Mucosa of descending colon (tissue), 3 donors: ENCODE measurements around the gene MSANTD1. TPM values are rescaled to one million over a fixed set of nuclear protein-coding genes. Genes with fewer than 3 reads are reported as not detected.

ENCODE experiments used
- ATAC-seq: fragments of 200-7000 bp; cut with Tn5 transposase; one replicate; pipeline ENCODE4 v1.9.1; 2020; ENCODE audit warnings: mild to moderate bottlenecking, moderate library complexity
- DNase-seq, 3 donors: peaks; one replicate each; pipeline ENCODE4 v3.0.0-alpha.2; 2020
- H3K36me3 ChIP-seq: fragments of 200-600 bp; one replicate; pipeline ENCODE4 v1.8.0; 2021; ENCODE audit warnings: low read depth, mild to moderate bottlenecking
- H3K4me1 ChIP-seq: fragments of 200-600 bp; one replicate; pipeline ENCODE4 v1.8.0; 2021; ENCODE audit warnings: low read depth, mild to moderate bottlenecking
- H3K4me3 ChIP-seq: fragments of 200-600 bp; one replicate; pipeline ENCODE4 v1.8.0; 2021; ENCODE audit warnings: mild to moderate bottlenecking
- H3K9me3 ChIP-seq: fragments of 200-600 bp; one replicate; pipeline ENCODE4 v1.8.0; 2021; ENCODE audit warnings: mild to moderate bottlenecking
- intact Hi-C, 2 donors: fragments of 100-400 bp; cut with DNase I in 1 of 2; cut with micrococcal nuclease in 1 of 2; formaldehyde crosslinking; loops; one replicate each; pipeline versions ENCODE4 v1.11.0 to v1.11.1; 2022; cut with DNase I, micrococcal nuclease
- total RNA-seq, 3 donors: library from RNA; stranded (reverse); fragmentation: NEBNext Ultra II Directional in 2 of 3; extraction: Animal tissue kit (Norgen Biotek cat#: 25700) in 2 of 3; gene quantifications; one replicate each; pipeline versions ENCODE4 v1.2.1 to v1.2.4, GENCODE V29; 2021 to 2023
- TF ChIP-seq, protein P1 (sequence below): fragments of 200-600 bp; IDR thresholded peaks from one replicate; pipeline ENCODE4 v1.8.0; 2022; ENCODE audit warnings: antibody characterized with exemption, mild to moderate bottlenecking
- donor health status: DM: no; HTN: no; CAD: no; lungs with moderate emphysema.
- donor health status: DM: no; HTN: no; CAD: no.
- donor health status: DM: no; HTN: yes; CAD: no.

MSANTD1 gene
- total RNA-seq, 3 donors from 2014 or later = 0.58 to 1.3 (median 0.69) TPM

DNA sequence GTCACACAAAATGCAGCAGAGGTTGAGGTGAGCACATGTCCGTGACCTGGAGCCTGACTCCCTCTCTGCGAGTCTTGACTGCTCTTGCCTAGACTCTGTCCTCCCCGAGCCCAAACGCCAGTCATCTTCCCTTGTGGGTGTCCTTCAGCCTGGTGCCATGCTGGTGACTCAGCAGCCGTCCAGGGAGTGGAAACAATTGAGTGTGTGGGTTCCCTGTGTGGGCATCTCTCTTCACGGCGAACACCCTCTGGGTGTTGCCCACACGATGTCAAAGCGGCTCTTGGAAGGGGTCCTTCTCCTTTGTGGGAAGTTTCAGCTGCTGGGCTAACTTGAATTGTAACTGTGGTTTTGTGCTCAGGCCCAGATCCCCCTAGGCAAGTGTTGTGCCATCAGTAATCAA lies 17.5 kb upstream of the MSANTD1 start:
- no peaks in the 10 kb centered on the region for H3K9me3 ChIP-seq
- intact Hi-C loops = no loop called here
- H3K4me1 ChIP-seq = no peaks in the 10 kb centered on the region
- peaks cover 11% of the 10 kb centered on the region for H3K36me3 ChIP-seq
- ATAC-seq (no peak), DNase-seq (peak in 1 of 3 donors; percentile 15)
- no peak overlapping the region for H3K4me3 ChIP-seq
- TF ChIP-seq, protein P1, sequence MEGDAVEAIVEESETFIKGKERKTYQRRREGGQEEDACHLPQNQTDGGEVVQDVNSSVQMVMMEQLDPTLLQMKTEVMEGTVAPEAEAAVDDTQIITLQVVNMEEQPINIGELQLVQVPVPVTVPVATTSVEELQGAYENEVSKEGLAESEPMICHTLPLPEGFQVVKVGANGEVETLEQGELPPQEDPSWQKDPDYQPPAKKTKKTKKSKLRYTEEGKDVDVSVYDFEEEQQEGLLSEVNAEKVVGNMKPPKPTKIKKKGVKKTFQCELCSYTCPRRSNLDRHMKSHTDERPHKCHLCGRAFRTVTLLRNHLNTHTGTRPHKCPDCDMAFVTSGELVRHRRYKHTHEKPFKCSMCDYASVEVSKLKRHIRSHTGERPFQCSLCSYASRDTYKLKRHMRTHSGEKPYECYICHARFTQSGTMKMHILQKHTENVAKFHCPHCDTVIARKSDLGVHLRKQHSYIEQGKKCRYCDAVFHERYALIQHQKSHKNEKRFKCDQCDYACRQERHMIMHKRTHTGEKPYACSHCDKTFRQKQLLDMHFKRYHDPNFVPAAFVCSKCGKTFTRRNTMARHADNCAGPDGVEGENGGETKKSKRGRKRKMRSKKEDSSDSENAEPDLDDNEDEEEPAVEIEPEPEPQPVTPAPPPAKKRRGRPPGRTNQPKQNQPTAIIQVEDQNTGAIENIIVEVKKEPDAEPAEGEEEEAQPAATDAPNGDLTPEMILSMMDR = no peak

DNA sequence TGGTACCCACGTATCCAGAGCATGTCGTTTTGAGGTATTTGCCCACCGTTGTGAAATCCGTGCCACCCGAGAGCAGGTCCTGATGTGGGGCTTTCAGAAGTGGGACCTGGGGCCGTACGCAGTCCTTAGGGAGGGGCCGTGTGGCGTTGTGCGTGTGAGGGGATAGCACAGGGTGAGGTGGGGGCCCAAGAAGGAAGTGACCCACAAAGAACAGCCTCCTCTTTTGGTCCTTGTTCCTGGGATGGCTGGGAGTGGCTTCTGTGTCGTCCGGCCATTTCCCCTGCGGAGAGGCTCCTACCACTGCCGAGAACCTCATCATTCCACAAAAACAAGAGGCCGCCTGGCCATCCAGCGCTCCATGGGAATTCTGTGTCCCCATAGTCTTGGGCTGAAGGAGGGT lies 17.0 kb upstream of the MSANTD1 start:
- TF ChIP-seq, protein P1 = no peak
- ATAC-seq (no peak), DNase-seq (peak in 1 of 3 donors; percentile 21)
- Histone ChIP-seq H3K36me3 (peaks cover 11% of the 10 kb centered on the region), H3K4me1 (no peaks in the 10 kb centered on the region), H3K9me3 (no peaks in the 10 kb centered on the region), H3K4me3 (no peak overlapping the region)
- intact Hi-C loops = no loop called here

DNA sequence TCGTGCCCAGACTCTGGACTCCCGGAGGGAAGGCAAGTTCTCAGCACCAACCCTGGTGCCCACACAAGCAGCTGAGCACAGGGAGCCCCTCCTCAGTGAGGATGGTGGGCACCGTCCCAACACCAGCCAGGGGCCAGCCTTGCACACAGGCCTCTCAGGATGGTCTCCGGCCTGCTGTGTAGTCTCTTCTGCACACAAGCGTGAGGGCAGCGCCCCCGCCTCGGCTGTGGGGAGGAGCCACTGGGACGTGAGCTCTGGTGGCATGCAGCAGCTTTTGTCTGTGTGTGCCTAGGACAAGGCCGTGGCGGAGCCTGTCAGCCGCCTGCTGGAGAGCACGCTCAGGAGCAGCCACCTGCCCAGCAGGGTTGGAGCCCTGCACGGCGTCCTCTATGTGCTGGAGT lies 16.1 kb upstream of the MSANTD1 start:
- Histone ChIP-seq H3K36me3 (peaks cover 11% of the 10 kb centered on the region), H3K4me1 (no peaks in the 10 kb centered on the region), H3K9me3 (no peaks in the 10 kb centered on the region), H3K4me3 (no peak overlapping the region)
- TF ChIP-seq, protein P1 = no peak
- ATAC-seq = no peak
- intact Hi-C loops = no loop called here
- DNase-seq = peak in 1 of 3 donors; percentile 30

DNA sequence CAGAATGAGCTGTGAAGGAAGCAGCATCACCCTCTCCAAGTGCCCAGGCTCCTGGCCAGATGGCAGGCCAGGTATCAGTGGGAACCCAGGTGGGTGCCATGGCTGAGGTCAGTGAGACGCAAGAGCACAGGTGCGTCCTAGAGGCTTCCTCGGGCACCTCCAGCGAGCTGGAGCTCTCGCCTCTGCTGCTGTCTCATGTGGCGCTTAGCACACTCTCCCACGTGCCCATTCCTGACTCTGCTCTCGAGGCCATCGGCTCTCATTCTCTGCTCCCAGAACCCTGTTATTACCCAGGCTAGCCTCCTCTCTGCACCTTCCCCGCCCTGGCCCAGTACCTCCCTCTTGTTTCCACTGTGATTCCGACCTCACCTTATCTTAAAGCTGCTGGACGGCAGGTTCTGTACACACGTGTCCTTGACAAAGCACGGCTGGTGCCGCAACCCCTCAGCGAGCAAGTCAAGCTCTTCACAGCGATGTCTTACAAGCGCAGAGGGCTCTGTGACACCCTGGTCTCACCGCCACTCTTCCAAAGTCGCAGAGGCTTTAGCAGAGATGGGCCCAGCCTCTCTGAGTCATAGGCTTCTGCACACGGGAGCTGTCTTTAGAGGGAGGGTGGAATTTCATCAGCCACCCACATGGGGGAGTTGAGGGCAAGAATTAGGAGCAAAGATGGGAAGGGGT lies 15.4 kb upstream of the MSANTD1 start:
- ATAC-seq (no peak), DNase-seq (peak in 1 of 3 donors; percentile 19)
- H3K4me1 ChIP-seq = no peaks in the 10 kb centered on the region
- intact Hi-C loops = no loop called here
- no peak overlapping the region for H3K4me3 ChIP-seq
- no peaks in the 10 kb centered on the region for H3K9me3 ChIP-seq
- peaks cover 11% of the 10 kb centered on the region for H3K36me3 ChIP-seq
- TF ChIP-seq, protein P1 = no peak

DNA sequence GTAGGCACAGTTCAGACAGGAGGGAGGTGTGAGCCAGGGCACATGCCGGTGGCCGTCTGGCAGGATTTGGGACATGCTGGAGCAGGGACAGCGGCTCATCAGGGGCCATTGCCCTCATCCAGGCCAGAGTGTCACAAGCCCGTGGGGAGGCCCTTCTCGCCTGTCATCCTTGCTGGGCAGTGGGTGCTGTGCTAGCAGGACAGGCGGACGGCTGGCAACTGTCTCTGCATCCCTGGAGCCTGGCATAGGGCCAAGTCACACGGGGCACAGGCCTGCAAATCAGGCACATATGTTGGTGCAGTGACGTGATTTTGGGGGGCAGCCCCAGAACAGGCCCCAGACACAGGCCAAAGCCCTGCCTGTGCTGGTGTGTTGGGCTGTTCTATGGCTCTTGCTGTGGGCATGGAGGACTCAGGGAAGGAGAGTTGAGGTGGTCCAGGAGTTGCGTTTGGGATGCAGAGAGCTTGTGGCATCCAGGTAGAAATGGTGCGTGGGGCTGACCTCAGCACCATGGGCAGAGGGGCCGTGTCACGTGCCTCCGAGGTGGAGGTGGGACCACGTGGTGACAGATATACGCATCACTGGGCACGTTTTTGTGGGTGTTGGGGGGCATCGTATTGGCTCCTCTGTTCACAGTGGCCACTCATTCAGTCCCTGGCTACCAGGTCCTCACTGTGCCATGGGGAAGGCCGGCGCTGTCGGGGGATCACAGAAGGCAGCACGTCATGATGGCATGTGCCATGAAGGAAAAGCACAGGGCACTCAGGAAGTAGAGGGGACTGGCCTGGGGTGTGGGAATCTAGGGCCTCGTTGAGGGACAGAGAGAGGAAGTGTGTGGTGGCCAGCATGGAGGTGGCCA lies 14.6 kb upstream of the MSANTD1 start:
- ATAC-seq = no peak
- no peaks in the 10 kb centered on the region for H3K9me3 ChIP-seq
- H3K4me1 ChIP-seq = no peaks in the 10 kb centered on the region
- TF ChIP-seq, protein P1 = no peak
- peak in 1 of 3 donors; percentile 40 for DNase-seq
- no peak overlapping the region for H3K4me3 ChIP-seq
- intact Hi-C loops = no loop called here
- H3K36me3 ChIP-seq = peaks cover 11% of the 10 kb centered on the region
